Progenitor cell of endocrine pancreas (in vitro differentiated cells): ENCODE measurements around the gene ARFGAP2. TPM values are rescaled to one million over a fixed set of nuclear protein-coding genes. Genes with fewer than 3 reads are reported as not detected.
A peak's percentile ranks its signal among the peaks of the same experiment; 100 is the strongest.

ENCODE experiments used
- DNase-seq: peaks from one replicate; pipeline ENCODE4 v3.0.0; 2021; ENCODE audit warnings: low spot score; ENCODE audit not compliant: unreplicated experiment
- H3K27ac Mint-ChIP-seq: 2 replicates; pipeline ENCODE4 v1.8.0; 2021; ENCODE audit warnings: mild to moderate bottlenecking, moderate library complexity, mixed read lengths
- H3K27me3 Mint-ChIP-seq: 2 replicates; pipeline ENCODE4 v1.8.0; 2021; ENCODE audit warnings: mixed read lengths
- H3K36me3 Mint-ChIP-seq: 2 replicates; pipeline ENCODE4 v1.8.0; 2022; ENCODE audit warnings: mixed read lengths; ENCODE audit not compliant: insufficient read depth
- H3K4me1 Mint-ChIP-seq: 2 replicates; pipeline ENCODE4 v1.8.0; 2021; ENCODE audit warnings: low read depth, mixed read lengths
- H3K4me3 Mint-ChIP-seq: 2 replicates; pipeline ENCODE4 v1.8.0; 2021; ENCODE audit warnings: low read depth, mild to moderate bottlenecking, moderate library complexity, mixed read lengths
- H3K9me3 Mint-ChIP-seq: 2 replicates; pipeline ENCODE4 v1.8.0; 2021; ENCODE audit warnings: low read depth, mixed read lengths
- long read RNA-seq: library from polyadenylated mRNA; unstranded; transcript quantifications from one replicate; pipeline ENCODE4 v2.0.0, GENCODE V29; 2020
- total RNA-seq: library from RNA; stranded (reverse); gene quantifications from 2 replicates; pipeline ENCODE4 v1.2.1, GENCODE V29; 2021
- TF ChIP-seq, protein P1 (sequence below): fragments of 200-600 bp; sonication (generic); IDR thresholded peaks from one replicate; pipeline ENCODE4 v1.5.0; 2021; ENCODE audit warnings: antibody characterized with exemption, mild to moderate bottlenecking; ENCODE audit not compliant: unreplicated experiment

Gene ARFGAP2
- 109 and 112 TPM in 2 replicates for total RNA-seq
- long read RNA-seq, transcript ARFGAP2-205 (16 exons, 2,976 nt): major isoform, 147 of 243 reads
- long read RNA-seq, partial matches to known transcripts: 15 of 243 reads
- long read RNA-seq, other reads (novel, unspliced or antisense): 66 of 243 reads

DNA sequence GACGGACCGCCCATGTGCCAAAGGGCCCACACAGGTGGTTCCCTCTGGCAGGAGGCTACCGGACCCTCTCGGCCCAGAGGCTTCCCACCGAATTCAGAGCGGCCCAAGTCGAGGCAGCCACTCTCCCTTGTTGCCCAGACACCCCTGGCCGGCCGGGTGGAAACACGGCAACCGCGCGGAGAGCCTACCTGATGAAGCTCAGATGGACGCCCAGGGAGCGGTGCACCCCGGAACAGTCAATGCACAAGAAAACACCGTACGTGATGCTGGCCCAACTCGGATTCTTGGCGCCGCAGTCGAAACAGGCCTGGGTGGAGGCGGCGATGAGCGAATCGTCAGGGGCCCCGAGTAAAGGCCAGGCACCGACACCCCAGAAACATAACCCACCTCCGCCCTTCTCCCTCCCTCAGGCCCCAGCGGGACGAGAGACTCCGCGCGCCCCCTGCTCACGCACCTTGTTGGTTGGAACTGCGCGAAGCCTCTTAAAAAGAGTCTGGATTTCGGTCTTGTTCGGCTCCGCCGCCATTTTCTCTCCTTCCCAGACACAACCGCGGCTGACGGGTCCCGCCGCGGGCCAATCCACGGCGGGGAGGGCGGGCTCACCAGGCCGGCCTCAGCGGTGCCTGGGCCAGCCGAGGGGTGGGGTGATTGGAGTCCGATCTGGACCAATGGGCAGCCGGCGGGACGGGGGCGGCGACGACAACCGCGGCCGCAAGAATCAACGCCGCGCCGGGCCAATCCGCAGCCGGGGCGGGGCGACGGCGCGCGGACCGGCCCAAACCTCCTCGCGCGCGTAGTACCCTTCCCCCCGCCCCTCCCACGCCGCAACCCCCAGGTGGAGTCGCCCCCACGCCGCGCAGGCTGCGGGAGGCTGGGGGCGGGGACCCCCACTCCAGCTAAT, at the start of gene ARFGAP2:
TSS of gene ARFGAP2 (minus strand) at position 552 of the 901 bp plus-strand sequence. CDS start at position 526, 26 bp downstream.
- peak within 1 kb of the TSS; percentile 100 for H3K27ac Mint-ChIP-seq
- TF ChIP-seq, protein P1, sequence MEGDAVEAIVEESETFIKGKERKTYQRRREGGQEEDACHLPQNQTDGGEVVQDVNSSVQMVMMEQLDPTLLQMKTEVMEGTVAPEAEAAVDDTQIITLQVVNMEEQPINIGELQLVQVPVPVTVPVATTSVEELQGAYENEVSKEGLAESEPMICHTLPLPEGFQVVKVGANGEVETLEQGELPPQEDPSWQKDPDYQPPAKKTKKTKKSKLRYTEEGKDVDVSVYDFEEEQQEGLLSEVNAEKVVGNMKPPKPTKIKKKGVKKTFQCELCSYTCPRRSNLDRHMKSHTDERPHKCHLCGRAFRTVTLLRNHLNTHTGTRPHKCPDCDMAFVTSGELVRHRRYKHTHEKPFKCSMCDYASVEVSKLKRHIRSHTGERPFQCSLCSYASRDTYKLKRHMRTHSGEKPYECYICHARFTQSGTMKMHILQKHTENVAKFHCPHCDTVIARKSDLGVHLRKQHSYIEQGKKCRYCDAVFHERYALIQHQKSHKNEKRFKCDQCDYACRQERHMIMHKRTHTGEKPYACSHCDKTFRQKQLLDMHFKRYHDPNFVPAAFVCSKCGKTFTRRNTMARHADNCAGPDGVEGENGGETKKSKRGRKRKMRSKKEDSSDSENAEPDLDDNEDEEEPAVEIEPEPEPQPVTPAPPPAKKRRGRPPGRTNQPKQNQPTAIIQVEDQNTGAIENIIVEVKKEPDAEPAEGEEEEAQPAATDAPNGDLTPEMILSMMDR: no peak
- H3K36me3 Mint-ChIP-seq: peaks cover 4% of the 10 kb centered on the region
- no peaks in the 10 kb centered on the region for H3K27me3 Mint-ChIP-seq
- DNase-seq: peak; percentile 92
- H3K4me3 Mint-ChIP-seq: peak within 1 kb of the TSS; percentile 96
- H3K9me3 Mint-ChIP-seq: no peaks in the 10 kb centered on the region
- H3K4me1 Mint-ChIP-seq: peaks cover 17% of the 10 kb centered on the region

DNA sequence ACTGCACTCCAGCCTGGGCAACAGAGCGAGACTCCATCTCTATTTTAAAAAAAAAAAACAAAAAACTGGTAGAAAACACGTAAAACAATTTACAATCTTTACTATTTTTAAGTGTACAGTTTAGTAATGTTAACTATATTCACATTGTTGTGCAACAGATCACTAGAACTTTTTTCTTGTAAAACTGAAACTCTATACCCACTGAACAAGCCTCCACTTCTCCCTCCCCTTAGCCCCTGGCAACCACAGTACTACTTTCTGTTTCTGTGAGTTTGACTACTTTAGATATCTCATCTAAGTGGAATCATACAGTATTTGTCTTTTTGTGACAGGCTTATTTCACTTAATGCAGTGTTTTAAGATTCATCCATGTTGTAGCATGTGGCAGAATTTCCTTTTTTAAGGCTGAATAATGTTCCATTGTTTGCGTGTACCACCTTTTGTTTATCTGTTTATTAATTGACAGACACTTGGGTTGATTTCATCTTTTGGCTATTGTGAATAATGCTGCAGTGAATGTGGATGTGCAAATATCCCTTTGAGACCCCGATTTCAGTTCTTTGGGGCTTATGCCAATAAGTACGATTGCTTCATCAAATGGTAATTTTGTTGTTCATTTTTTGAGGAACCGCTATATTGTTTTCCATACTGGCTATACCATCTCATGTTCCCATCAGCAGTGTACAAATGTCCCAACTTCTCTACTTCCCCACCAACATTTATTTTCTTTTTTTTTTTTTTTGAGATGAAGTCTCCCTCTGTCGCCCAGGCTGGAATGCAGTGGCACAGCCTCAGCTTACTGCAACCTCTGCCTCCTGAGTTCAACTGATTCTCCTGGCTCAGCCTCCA, 49.1 kb upstream of the ARFGAP2 start:
- Mint-ChIP-seq H3K4me3 (no peak overlapping the region), H3K27ac (no peak overlapping the region), H3K4me1 (no peaks in the 10 kb centered on the region), H3K27me3 (no peaks in the 10 kb centered on the region), H3K9me3 (no peaks in the 10 kb centered on the region), H3K36me3 (peaks cover 11% of the 10 kb centered on the region)
- TF ChIP-seq, protein P1: no peak
- DNase-seq: no peak

DNA sequence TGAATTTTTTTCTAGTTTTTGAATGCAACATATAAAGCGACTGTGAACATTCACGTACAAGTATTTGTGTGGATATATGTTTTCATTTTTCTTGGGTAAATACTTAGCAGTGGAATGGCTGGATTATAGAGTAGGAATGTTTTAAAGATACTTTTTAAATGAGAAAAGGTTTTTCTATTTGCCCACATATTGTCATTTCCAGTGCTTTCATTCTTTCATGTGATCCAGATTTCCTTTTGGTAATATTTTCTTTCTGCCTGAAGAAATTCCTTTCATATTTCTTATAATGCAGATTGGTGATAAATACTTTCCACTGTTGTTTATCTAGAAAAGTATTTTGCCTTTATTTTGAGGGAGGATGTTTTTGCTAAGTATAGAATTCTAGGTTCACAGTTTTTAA, 46.0 kb upstream of the ARFGAP2 start:
- Mint-ChIP-seq H3K27ac (no peak overlapping the region), H3K27me3 (no peaks in the 10 kb centered on the region), H3K4me3 (no peak overlapping the region), H3K4me1 (peaks cover 2% of the 10 kb centered on the region), H3K9me3 (no peaks in the 10 kb centered on the region), H3K36me3 (peaks cover 13% of the 10 kb centered on the region)
- DNase-seq: no peak
- TF ChIP-seq, protein P1: no peak

DNA sequence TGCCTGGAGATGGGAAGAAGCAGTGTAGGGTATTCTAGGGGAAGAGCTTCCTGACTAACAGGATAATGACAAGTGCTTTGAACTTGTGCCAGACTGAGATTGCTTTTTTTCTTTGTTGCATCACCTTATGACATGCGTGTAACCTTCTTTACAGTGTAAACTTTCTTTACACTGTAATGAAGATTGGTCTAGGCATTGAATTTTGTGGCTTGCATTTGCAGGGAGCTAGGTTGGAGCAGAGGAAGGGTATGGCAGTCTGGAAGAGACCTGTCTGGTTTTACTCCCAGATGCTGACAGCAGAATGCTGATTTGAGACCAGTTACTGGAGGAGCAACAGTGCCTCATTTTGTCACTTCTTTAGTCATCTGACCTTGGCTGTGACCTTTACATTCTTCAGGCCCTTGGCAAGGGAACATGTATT, 43.7 kb upstream of the ARFGAP2 start:
- Mint-ChIP-seq H3K27me3 (no peaks in the 10 kb centered on the region), H3K4me3 (no peak overlapping the region), H3K4me1 (peaks cover 14% of the 10 kb centered on the region), H3K9me3 (no peaks in the 10 kb centered on the region), H3K27ac (peak overlapping the region; percentile 2), H3K36me3 (peaks cover 8% of the 10 kb centered on the region)
- DNase-seq: no peak
- TF ChIP-seq, protein P1: no peak
